NK-92 treated with Interleukin-12 subunit alpha and Interleukin-12 subunit beta, amount 100 ng/mL, for 24 hours (cell line): ENCODE measurements around the gene ISLR2.

Experiments
- DNase-seq: peaks from one replicate; lab custom pipeline; 2025; lab: John Stamatoyannopoulos, UW

Gene ISLR2

GRCh38 chr15:74178326-74179100 lies 48.1 kb downstream of the ISLR2 start:
- no peak for DNase-seq

- no peak for DNase-seq
These were observed 48.9 kb downstream of the ISLR2 start for GRCh38 chr15:74179101-74179841.

GRCh38 chr15:74179983-74180880 lies 49.8 kb downstream of the ISLR2 start:
- DNase-seq: no peak

GRCh38 chr15:74180881-74181602 lies 50.7 kb downstream of the ISLR2 start:
- no peak for DNase-seq

- no peak for DNase-seq
These were observed 51.7 kb downstream of the ISLR2 start for GRCh38 chr15:74182131-74182530.

- DNase-seq: no peak
These were observed 54.3 kb downstream of the ISLR2 start for GRCh38 chr15:74184582-74185091.

- DNase-seq: no peak
These were observed 55.4 kb downstream of the ISLR2 start for GRCh38 chr15:74185710-74186348.
